H1 (cell line): ENCODE results near the gene DNAJB6. TPM values are rescaled to one million over a fixed set of nuclear protein-coding genes. Genes with fewer than 3 reads are reported as not detected.

ENCODE experiments used
- CTCF ChIA-PET: fragments of 300-600 bp; sonication (Branson Sonifier 250); formaldehyde crosslinking; loops from one replicate; lab custom pipeline; 2021; ENCODE audit not compliant: partially characterized antibody; lab: Charles Lee
- POLR2A ChIA-PET: fragments of 300-600 bp; sonication (Branson Sonifier 250); formaldehyde crosslinking; loops from one replicate; lab custom pipeline; 2021; ENCODE audit warnings: inconsistent platforms; ENCODE audit not compliant: partially characterized antibody; lab: Charles Lee
- DNase-seq, 2 experiments: peaks; one replicate each; pipeline versions ENCODE4 v3.0.0 to v3.0.0-alpha.2; 2010 to 2022; ENCODE audit warnings: low spot score in 2 of 2, low read depth in 1 of 2, mixed read lengths in 1 of 2
- FAIRE-seq: peaks from 2 replicates; lab custom pipeline; 2011; peaks lifted over from hg19 to GRCh38; lab: Jason Lieb, UNC
- H2AFZ ChIP-seq: 2 replicates; pipeline ENCODE4 v1.8.1; 2012; ENCODE audit warnings: low read length, inconsistent platforms
- H2AK5ac ChIP-seq: 2 replicates; pipeline ENCODE4 v1.6.1; 2013; ENCODE audit warnings: low read depth, low read length
- H2BK120ac ChIP-seq: replicated peaks from 2 replicates; pipeline ENCODE3; 2013; ENCODE audit warnings: low read depth, low read length, inconsistent platforms
- H2BK12ac ChIP-seq: 2 replicates; pipeline ENCODE4 v1.6.1; 2013; ENCODE audit warnings: low read depth, low read length
- H2BK15ac ChIP-seq: 2 replicates; pipeline ENCODE4 v1.6.1; 2013; ENCODE audit warnings: low read length
- H2BK20ac ChIP-seq: 2 replicates; pipeline ENCODE4 v1.6.1; 2013; ENCODE audit warnings: low read length
- H2BK5ac ChIP-seq: 2 replicates; pipeline ENCODE4 v1.6.1; 2013; ENCODE audit warnings: low read depth, low read length
- H3K14ac ChIP-seq: 2 replicates; pipeline ENCODE4 v1.6.1; 2013; ENCODE audit warnings: inconsistent platforms; ENCODE audit not compliant: insufficient read length
- H3K18ac ChIP-seq: 2 replicates; pipeline ENCODE4 v1.6.1; 2013; ENCODE audit warnings: low read length; ENCODE audit errors: extremely low read depth
- H3K23ac ChIP-seq: 2 replicates; pipeline ENCODE4 v1.6.1; 2013; ENCODE audit warnings: inconsistent platforms; ENCODE audit not compliant: insufficient read length
- H3K23me2 ChIP-seq: 2 replicates; pipeline ENCODE4 v1.6.1; 2013; ENCODE audit warnings: low read depth, low read length
- H3K27ac ChIP-seq: 2 replicates; pipeline ENCODE4 v1.6.1; 2011; ENCODE audit warnings: low read depth, low read length, inconsistent platforms
- H3K27me3 ChIP-seq, 4 experiments: replicated peaks in 1 of 4; 1 replicate in 1 of 4; 2 replicates in 3 of 4; pipeline versions ENCODE4 v1.6.1 to v1.8.1; 2011 to 2013; ENCODE audit warnings: low read length in 3 of 4, mild to moderate bottlenecking in 3 of 4, inconsistent platforms in 2 of 4, mixed read lengths in 2 of 4, moderate library complexity in 1 of 4; ENCODE audit not compliant: control insufficient read depth in 3 of 4, insufficient read depth in 3 of 4; ENCODE audit errors: extremely low read depth in 1 of 4
- H3K36me3 ChIP-seq, 4 experiments: 2 replicates each; pipeline versions ENCODE4 v1.6.1 to v1.8.1; 2011 to 2013; ENCODE audit warnings: mild to moderate bottlenecking in 4 of 4, low read length in 3 of 4, moderate library complexity in 2 of 4, control low read depth in 1 of 4, inconsistent platforms in 1 of 4; ENCODE audit not compliant: insufficient read depth in 4 of 4, control insufficient read depth in 2 of 4
- H3K4ac ChIP-seq: replicated peaks from 2 replicates; pipeline ENCODE3; 2013; ENCODE audit warnings: low read length, low read depth, mixed read lengths, inconsistent platforms; ENCODE audit not compliant: insufficient read length
- H3K4me1 ChIP-seq, 4 experiments: replicated peaks in 1 of 4; 1 replicate in 1 of 4; 2 replicates in 3 of 4; pipeline versions ENCODE4 v1.6.1 to v1.8.1; 2011 to 2013; ENCODE audit warnings: low read length in 3 of 4, inconsistent platforms in 2 of 4, mixed read lengths in 1 of 4; ENCODE audit not compliant: insufficient read depth in 4 of 4, control insufficient read depth in 3 of 4
- H3K4me2 ChIP-seq, 2 experiments: 2 replicates each; pipeline versions ENCODE4 v1.6.1 to v1.8.1; 2011 to 2013; ENCODE audit warnings: low read depth in 2 of 2, low read length in 2 of 2, control low read depth in 1 of 2, inconsistent platforms in 1 of 2, mild to moderate bottlenecking in 1 of 2; ENCODE audit not compliant: insufficient read depth in 1 of 2
- H3K4me3 ChIP-seq, 4 experiments: fragments of 200-600, 300-600 bp in 1 of 4; sonication (generic), shearing (Covaris generic), sonication (Bioruptor Twin) in 1 of 4; 2 replicates each; pipeline versions ENCODE4 v1.5.1 to v1.8.1; 2011 to 2016; ENCODE audit warnings: low read length in 4 of 4, low read depth in 3 of 4, control low read depth in 2 of 4, inconsistent platforms in 2 of 4, mild to moderate bottlenecking in 2 of 4, mixed read lengths in 1 of 4, moderate library complexity in 1 of 4; ENCODE audit not compliant: insufficient read depth in 2 of 4; ENCODE audit errors: extremely low read depth in 1 of 4
- H3K56ac ChIP-seq: replicated peaks from 2 replicates; pipeline ENCODE3; 2013; ENCODE audit warnings: low read depth, mild to moderate bottlenecking, mixed read lengths, low read length, inconsistent platforms; ENCODE audit not compliant: insufficient read length
- H3K79me1 ChIP-seq: 2 replicates; pipeline ENCODE4 v1.6.1; 2013; ENCODE audit warnings: low read depth, low read length, control low read depth
- H3K79me2 ChIP-seq, 2 experiments: 2 replicates each; pipeline versions ENCODE4 v1.6.1 to v1.8.1; 2012 to 2013; ENCODE audit warnings: low read length in 2 of 2, mild to moderate bottlenecking in 2 of 2, inconsistent platforms in 1 of 2; ENCODE audit not compliant: insufficient read depth in 2 of 2, control insufficient read depth in 1 of 2
- H3K9ac ChIP-seq, 4 experiments: replicated peaks in 1 of 4; 1 replicate in 1 of 4; 2 replicates in 3 of 4; pipeline versions ENCODE4 v1.6.1 to v1.8.1; 2011 to 2013; ENCODE audit warnings: low read depth in 3 of 4, low read length in 3 of 4, control low read depth in 2 of 4, mild to moderate bottlenecking in 2 of 4, moderate library complexity in 2 of 4, inconsistent platforms in 1 of 4; ENCODE audit errors: extremely low read depth in 1 of 4
- H3K9me3 ChIP-seq, 2 experiments: 2 replicates each; pipeline versions ENCODE4 v1.6.1 to v1.8.1; 2012 to 2013; ENCODE audit warnings: mild to moderate bottlenecking in 2 of 2, moderate library complexity in 2 of 2, control low read depth in 1 of 2, inconsistent platforms in 1 of 2, low read depth in 1 of 2, low read length in 1 of 2, mixed read lengths in 1 of 2; ENCODE audit not compliant: insufficient read depth in 2 of 2
- H4K20me1 ChIP-seq, 2 experiments: replicated peaks in 1 of 2; 2 replicates each; pipeline versions ENCODE3 to v1.8.1; 2011 to 2013; ENCODE audit warnings: inconsistent platforms in 2 of 2, low read length in 2 of 2, mild to moderate bottlenecking in 1 of 2; ENCODE audit not compliant: insufficient read depth in 2 of 2, control insufficient read depth in 1 of 2
- H4K5ac ChIP-seq: 2 replicates; pipeline ENCODE4 v1.6.1; 2013; ENCODE audit warnings: low read length, low read depth, mixed read lengths, inconsistent platforms; ENCODE audit not compliant: insufficient read length
- H4K8ac ChIP-seq: 2 replicates; pipeline ENCODE4 v1.8.0; 2013; ENCODE audit warnings: mild to moderate bottlenecking, moderate library complexity, low read length, inconsistent platforms; ENCODE audit not compliant: insufficient read depth; ENCODE audit errors: extremely low read depth
- H4K91ac ChIP-seq: replicated peaks from 2 replicates; pipeline ENCODE3; 2013; ENCODE audit warnings: low read length, mixed read lengths, inconsistent platforms; ENCODE audit not compliant: insufficient read length
- BACH1 ChIP-seq: IDR thresholded peaks from 2 replicates; pipeline ENCODE4 v1.6.1; 2012; ENCODE audit warnings: low read length, improper control_type of control experiment
- CBX8 ChIP-seq: fragments of 300-800, 300-1000 bp; sonication (generic); IDR thresholded peaks from 2 replicates; pipeline ENCODE4 v1.7.1; 2016; ENCODE audit warnings: low read depth, low read length, borderline replicate concordance
- HDAC6 ChIP-seq: IDR thresholded peaks from one replicate; pipeline ENCODE4 v1.7.1; 2012; ENCODE audit warnings: low read depth, mild to moderate bottlenecking, inconsistent platforms, low read length, moderate library complexity
- KDM1A ChIP-seq: fragments of 200-600, 300-600 bp; sonication (generic); IDR thresholded peaks from 2 replicates; pipeline ENCODE4 v1.7.1; 2016; ENCODE audit warnings: mild to moderate bottlenecking, low read length, borderline replicate concordance
- SIN3A ChIP-seq, 2 experiments: IDR thresholded peaks in 1 of 2; conservative IDR thresholded peaks in 1 of 2; 2 replicates each; pipeline ENCODE4 v1.6.1; 2011 to 2012; ENCODE audit warnings: low read length in 2 of 2, improper control_type of control experiment in 1 of 2, low read depth in 1 of 2, mild to moderate bottlenecking in 1 of 2
- SIX5 ChIP-seq: IDR thresholded peaks from 2 replicates; pipeline ENCODE4 v1.6.1; 2011; ENCODE audit warnings: mild to moderate bottlenecking, low read depth, low read length
- SRF ChIP-seq: IDR thresholded peaks from 2 replicates; pipeline ENCODE4 v1.6.1; 2011; ENCODE audit warnings: mild to moderate bottlenecking, low read depth, low read length, moderate library complexity
- TBP ChIP-seq: IDR thresholded peaks from 2 replicates; pipeline ENCODE4 v1.6.1; 2011; ENCODE audit warnings: low read depth, low read length, improper control_type of control experiment
- TEAD4 ChIP-seq: IDR thresholded peaks from 2 replicates; pipeline ENCODE4 v1.6.1; 2012; ENCODE audit warnings: low read depth, low read length, inconsistent platforms, mixed read lengths
- USF2 ChIP-seq: IDR thresholded peaks from 2 replicates; pipeline ENCODE4 v1.6.1; 2011; ENCODE audit warnings: low read length, improper control_type of control experiment
- YY1 ChIP-seq: IDR thresholded peaks from 2 replicates; pipeline ENCODE4 v1.6.1; 2011; ENCODE audit warnings: low read depth, mild to moderate bottlenecking, low read length
- WGBS, 2 experiments: shearing (Covaris generic) in 1 of 2; methylation state at CpG; one replicate each; pipeline versions ENCODE4 v1.1.6 to v1.1.7; 2013 to 2015; ENCODE audit warnings: low lambda C conversion rate in 2 of 2, mixed read lengths in 2 of 2, inconsistent platforms in 1 of 2, low coverage in 1 of 2, missing lambda C conversion rate in 1 of 2; ENCODE audit not compliant: insufficient replicate concordance in 2 of 2, insufficient coverage in 1 of 2, insufficient read length in 1 of 2; ENCODE audit errors: extremely low coverage in 1 of 2, missing lambda C conversion rate in 1 of 2; 5-methylcytosine and 5-hydroxymethylcytosine counted together
- polyA plus RNA-seq, 7 experiments: library from polyadenylated mRNA; depleted of rRNA in 3 of 7; stranded (reverse) in 5 of 7; unstranded in 2 of 7; fragments of >200 nt in 5 of 7; fragments of 200-250 nt in 2 of 7; gene quantifications; 1 replicate in 5 of 7; 2 replicates in 1 of 7; 4 replicates in 1 of 7; pipeline versions ENCODE4 v1.2.1 to v1.2.3, GENCODE V29; 2011 to 2013; ENCODE audit warnings: missing spikeins in 2 of 7, mixed read lengths in 2 of 7
- total RNA-seq: library from RNA; stranded (reverse); fragmentation: NEBNext Ultra II Directional; extraction: Animal tissue kit (Norgen Biotek cat#: 25700); gene quantifications from 2 replicates; pipeline ENCODE4 v1.2.1, GENCODE V29; 2021

The DNAJB6 gene
- total and polyA plus RNA-seq, 2 of the 8 experiments (the other 6 are each of a cell fraction or from before 2014, with no cell fraction given), result 166 to 295 TPM

GRCh38 chr7:157465891-157466866, 129.4 kb downstream of the DNAJB6 start:
- H2BK5ac ChIP-seq, result no peak overlapping the region
- H3K9ac ChIP-seq, result no peak overlapping the region
- H3K27me3 ChIP-seq, result peaks cover 0 to 11% (median 1%) of the 10 kb centered on the region in 4 experiments; a peak in 3 of 7 replicates
- H4K8ac ChIP-seq, result no peak overlapping the region
- no peak overlapping the region for H3K4me2 ChIP-seq
- POLR2A ChIA-PET, result interaction anchor here (0.6 kb wide), 1 partner anchor 67 kb away, joined by 5 read pairs; no protein-coding TSS in a partner anchor
- peaks cover 0 to 4% of the 10 kb centered on the region in 2 experiments for H4K20me1 ChIP-seq
- H3K27ac ChIP-seq, result no peak overlapping the region
- no peak overlapping the region for H3K18ac ChIP-seq
- no peak overlapping the region for H2BK12ac ChIP-seq
- no peak overlapping the region for H2BK15ac ChIP-seq
- H4K91ac ChIP-seq, result no peak overlapping the region
- no peaks in the 10 kb centered on the region for H3K79me1 ChIP-seq
- DNase-seq (peak in 1 of 2 experiments; percentile 40), FAIRE-seq (no peak)
- no peaks in the 10 kb centered on the region for H3K36me3 ChIP-seq
- no peaks in the 10 kb centered on the region for H3K9me3 ChIP-seq
- H3K14ac ChIP-seq, result no peak overlapping the region
- H3K4me1 ChIP-seq, result peaks cover 0 to 9% (median 5%) of the 10 kb centered on the region in 4 experiments; a peak in 4 of 7 replicates
- H3K4me3 ChIP-seq, result no peak overlapping the region
- no peak overlapping the region for H2BK120ac ChIP-seq
- H3K4ac ChIP-seq, result no peak overlapping the region
- H4K5ac ChIP-seq, result no peak overlapping the region
- CTCF ChIA-PET, result interaction anchor here (0.6 to 2.0 kb wide), 5 partner anchors 9 to 321 kb away, joined by 3 to 8 read pairs (median 4); no protein-coding TSS in a partner anchor
- no peak overlapping the region for H3K56ac ChIP-seq
- H2AK5ac ChIP-seq, result no peak overlapping the region
- H3K79me2 ChIP-seq, result no peaks in the 10 kb centered on the region
- no peaks in the 10 kb centered on the region for H3K23me2 ChIP-seq
- H2AFZ ChIP-seq, result no peak overlapping the region
- whole genome bisulfite sequencing, 2 experiments, result 93% methylated on average over 41 of the region's 41 CpGs; no CpG with 5 or more reads in 1 of the 2 experiments
- no peak overlapping the region for H3K23ac ChIP-seq
- no peak overlapping the region for H2BK20ac ChIP-seq
- no peak for TF ChIP-seq CBX8
- TF ChIP-seq SIX5, result no peak
- TF ChIP-seq SRF, result no peak
- TF ChIP-seq BACH1, result no peak
- no peak for TF ChIP-seq USF2
- TF ChIP-seq HDAC6, result no peak
- TF ChIP-seq YY1, result no peak
- no peak for TF ChIP-seq KDM1A
- no peak for TF ChIP-seq TBP
- TF ChIP-seq SIN3A (conservative IDR thresholded peaks at IDR 0.05 in 1 of 2, IDR thresholded peaks at IDR 0.05 in 1 of 2; ENCODE audit: low read depth in 1 of 2, low read length in 2 of 2), result no peak
- TF ChIP-seq TEAD4, result no peak
